GM18858 (cell line): Measurements from ENCODE around the gene DHCR24.

Source experiments
- ATAC-seq: cut with Tn5 transposase; IDR thresholded peaks from one replicate; pipeline ENCODE4 v1.9.1; 2021; ENCODE audit not compliant: unreplicated experiment

DHCR24 gene

GRCh38 chr1:54818461-54819194, 68.4 kb downstream of the DHCR24 start:
- no peak for ATAC-seq

DNA sequence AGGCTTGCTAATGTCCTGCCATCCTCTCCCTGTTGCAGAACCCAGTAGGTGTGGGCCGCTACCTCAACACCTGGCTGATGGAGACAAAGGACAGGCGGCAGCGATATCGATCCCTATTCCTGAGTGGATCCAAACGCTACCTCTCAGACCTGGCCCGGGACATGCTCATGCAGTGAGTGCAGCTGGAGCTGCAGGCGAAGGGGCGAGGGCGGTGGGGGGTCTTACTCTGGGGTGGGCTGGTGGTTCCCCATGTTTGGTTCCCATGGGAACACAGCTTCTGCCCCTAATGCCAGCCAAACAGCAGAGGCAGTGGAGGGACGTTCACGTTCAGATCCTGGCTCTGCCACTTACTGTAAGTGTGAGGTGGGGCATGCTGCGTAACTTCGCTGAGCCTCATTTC, 70.0 kb downstream of the DHCR24 start:
- ATAC-seq = no peak

DNA sequence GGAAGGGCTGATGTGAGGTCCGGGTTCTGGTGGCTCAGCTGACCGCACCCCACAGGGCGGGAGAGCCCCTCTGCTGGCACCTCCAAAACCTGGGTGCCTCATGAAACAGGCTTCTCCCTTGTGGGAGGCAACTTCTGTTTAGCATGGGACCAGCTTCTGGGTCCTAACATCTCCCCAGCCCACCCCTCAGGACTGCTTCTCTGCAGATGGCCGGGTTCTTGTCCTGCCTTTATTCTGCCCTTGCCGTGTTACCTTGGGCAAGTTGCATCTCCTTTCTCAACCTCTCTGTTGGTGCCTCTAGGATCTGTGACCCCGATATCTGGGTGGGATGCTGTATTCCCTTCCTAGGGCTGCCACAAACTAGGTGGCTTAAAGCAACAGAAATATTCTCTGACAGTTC, 70.9 kb downstream of the DHCR24 start:
- no peak for ATAC-seq

DNA sequence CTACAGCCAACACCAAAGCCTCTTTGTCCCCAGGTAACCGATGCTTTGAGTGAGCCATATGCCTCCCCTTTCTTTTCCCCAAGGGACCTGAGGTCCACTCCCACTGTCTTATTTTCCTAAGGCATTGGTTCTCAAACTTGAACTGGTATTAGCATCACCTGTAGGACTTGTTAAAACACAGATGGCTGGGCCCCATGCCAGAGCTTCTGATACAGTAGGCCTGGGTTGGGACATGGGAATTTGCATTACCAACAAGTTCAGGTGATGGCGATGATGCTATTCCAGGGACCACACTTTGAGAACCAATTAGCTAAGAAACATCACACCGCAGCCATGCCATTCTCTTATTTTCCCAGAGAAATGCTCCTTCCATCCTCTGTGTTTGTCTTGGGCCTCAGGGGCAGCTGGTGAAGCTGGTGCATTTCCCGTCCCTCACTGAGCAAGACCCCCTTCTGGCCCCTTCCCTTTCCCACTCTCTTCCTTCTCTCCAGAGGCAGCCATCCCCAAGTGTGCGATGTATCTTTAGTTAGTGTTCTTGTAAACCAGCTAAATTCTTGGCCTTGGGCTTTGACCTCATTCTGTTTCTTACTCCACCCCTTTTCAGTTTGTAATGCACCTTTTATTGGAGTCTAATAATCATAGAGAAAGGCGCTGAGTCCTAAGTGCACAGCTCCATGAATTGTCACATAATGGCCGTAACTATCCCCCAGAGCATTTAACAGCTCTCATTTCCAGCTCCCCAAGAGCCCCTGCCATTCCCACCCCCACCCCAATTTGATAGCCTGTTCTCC, 71.7 kb downstream of the DHCR24 start:
- ATAC-seq = no peak

- no peak for ATAC-seq
These were observed 72.4 kb downstream of the DHCR24 start for GRCh38 chr1:54814571-54814970.

DNA sequence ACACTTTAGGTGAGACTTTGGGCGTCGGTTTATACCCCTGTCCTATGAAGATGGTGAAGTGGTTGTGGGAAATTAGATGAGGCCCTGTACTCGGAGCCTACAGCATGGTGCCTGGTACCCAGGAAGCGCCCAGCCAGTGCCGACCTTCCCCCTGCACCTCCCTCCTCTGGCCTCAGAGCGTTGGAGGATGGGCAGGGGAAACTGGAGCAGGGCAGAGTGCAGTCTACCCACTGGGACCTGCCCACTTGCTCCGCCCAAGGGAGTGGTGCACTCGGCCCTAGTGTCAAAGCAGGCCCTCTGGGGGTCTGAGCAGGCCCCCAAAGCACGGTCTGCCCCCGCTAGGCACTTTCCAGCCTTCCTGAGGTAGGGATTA, 72.9 kb downstream of the DHCR24 start:
- no peak for ATAC-seq

DNA sequence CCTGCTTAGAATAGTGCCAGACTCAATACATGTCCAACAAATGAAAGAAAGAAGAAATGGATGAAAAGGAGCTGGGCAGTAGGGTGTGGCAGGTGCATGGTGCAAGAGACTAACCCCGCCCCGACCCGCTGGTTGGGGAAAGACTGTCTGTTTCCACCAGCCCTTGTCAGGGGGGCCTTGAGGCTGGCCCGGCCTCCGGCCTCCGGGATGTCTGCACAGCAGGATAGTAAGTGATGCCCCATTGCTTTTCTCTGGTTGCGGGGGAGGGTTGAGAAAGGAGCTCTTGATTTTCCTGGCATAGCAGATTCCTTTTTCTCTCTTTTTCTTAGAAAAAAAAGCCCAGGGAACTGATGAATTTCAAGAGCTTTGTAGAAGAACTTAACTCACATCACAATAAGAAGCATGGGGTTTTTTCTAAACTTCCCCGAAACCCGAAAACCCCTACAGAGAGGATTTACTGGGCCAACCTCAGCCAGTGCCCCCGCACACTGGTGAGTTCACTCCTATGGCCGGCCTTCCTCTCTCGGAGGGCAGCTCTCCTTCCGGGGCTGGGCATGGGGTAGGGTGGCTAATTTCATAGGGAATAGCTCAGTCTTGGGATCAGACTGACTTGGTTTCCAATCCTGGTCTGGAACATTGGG, 73.4 kb downstream of the DHCR24 start:
- ATAC-seq = no peak

- ATAC-seq = no peak
These were observed 74.1 kb downstream of the DHCR24 start for GRCh38 chr1:54812801-54813484.

DNA sequence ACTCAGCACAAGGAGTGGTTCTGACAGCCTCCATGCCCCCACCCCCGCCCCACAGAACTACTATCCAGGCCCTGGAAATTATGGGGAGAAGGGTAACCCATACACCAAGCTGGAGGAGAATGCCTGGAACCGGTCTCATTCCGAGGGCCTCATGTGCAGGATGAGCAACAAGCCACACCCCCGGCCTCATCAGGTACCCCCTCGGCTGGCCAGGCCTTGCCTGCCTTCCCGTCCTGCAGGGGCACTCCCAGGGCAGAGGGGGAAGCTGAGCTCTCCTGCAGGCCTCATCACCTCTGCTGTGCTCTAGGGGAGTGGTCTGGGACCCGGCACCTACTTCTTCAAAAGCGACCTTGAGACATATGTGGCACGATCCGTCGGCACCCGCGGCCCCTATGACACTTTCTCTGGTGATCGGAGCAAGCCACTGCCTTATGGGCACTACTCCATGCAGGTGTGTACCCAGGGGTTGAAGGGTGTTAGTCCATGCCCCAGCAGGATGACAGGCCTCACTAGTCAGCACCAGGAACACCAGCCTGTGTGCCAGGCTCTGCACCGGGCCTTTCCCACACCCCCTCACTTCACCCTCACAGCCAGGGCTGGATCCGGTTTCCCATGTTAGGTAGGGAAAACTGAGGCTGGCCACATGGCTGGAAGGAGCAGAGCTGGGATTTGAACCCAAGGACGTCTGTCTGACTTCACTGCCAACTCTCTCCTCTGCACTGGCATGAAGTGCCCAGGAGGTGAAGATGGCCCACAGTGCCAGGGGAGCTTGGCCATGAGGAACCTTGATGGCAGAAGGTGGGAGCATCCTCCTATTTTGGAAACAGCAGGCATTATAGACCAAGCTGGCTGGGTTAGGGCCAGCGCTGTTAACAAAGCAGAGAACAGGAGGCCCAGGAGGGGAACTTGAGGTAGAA, 75.0 kb downstream of the DHCR24 start:
- ATAC-seq = no peak

GRCh38 chr1:54811066-54811465, 75.9 kb downstream of the DHCR24 start:
- ATAC-seq = no peak

- ATAC-seq = no peak
These were observed 76.6 kb downstream of the DHCR24 start for GRCh38 chr1:54810153-54810942.

DNA sequence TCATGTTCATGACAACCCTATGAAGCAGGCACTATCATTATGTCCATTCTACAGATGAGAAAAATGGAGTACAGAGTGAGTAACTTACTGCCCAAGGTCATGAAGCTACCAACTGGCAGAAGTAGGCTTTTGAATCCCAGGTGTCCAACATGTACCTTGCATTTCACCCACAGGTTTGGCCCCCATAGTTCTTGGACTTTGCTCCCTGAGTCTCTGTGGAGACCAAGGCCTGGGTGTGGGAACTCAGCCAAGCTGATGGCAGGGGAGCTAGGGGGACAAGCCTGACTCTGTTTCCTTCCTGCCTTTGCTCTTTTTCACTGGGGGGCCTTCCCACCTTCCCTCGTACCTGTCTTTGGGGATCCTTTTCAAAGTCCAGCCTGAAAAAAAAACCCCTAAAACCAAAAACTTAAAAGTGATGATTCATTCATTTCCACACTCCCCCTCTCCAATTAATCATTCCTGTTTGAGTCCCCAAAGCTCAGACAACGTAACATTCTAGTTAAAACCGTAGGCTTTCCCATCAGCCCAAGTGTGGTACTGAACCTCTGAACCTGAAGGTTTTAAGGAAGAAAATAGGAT, 77.4 kb downstream of the DHCR24 start:
- no peak for ATAC-seq

DNA sequence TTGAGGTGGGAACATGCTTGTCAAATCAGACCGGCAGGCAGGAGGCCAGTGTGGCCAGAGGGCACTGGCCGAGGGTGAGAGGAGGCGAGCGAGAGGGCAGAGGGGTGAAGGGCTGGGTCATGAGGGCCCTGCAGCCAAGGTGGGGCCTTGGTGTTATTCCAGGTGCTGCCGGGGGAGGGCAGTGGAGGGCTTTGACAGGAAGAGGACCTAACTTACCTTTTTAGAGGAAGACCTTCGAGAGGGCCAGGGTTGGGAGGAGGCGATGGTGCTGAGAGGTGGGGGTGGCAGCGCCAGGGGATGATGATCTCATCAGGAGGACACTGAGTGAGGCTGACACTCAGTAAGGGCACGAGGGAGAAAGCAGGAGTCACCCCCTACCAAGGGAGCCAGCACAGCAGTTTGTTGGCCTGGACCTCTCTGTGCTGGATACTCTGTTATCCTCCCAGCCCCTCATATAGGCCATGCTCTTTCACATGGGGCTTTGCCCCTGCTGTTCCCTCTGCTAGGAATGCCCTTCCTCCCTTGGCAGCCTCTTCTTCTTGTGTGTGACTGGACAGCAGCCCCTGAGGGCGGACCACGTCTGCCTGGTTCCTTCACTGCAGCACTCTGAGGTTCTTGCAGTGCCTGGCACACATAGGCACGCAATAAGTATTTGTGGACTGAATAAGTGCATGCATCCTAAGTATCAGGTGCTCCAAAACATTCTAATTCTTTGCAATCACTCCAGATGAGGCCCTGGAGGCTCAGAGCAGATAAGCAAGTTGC, 78.4 kb downstream of the DHCR24 start:
- no peak for ATAC-seq

DNA sequence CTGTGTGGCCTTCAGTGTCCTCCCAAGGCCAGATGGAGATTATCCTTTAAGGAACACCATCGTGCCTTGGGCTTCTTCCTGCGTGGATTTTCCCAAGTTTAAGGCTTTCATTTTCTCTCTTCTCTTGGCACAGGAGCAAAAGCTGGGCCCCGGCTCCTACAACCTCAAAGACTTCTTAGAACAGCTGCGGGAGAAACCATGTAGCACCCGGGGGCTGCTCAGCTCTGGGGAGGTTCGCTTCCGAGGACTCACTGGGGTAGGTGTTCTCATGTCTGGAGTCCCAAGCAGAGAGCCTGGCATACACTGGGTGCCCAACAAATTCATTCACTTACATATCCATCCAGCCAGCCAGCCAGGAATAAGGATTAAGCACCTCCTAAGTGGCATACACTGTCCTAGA, 79.2 kb downstream of the DHCR24 start:
- ATAC-seq = no peak

- no peak for ATAC-seq
These were observed 79.9 kb downstream of the DHCR24 start for GRCh38 chr1:54806931-54807611.

DNA sequence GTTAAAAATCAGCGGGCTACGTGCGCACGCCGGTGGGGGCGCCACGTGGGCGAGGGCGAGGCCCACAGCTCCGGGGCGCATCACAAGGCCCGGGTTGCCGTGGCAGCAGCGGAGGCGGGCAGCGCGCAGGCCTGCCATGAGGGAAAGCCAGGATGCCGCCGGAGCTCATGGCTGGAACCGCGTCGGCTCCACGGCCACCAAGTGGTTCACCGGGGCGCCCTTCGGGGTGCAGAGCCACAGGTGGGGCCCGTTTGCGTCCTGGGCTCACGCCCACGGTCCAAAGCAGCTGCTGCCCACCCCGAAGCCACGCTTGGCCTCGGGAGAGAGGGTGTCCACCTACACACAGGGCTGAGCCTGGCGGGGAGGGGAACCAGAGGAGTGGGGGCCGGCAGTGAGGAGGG, 81.0 kb downstream of the DHCR24 start:
- ATAC-seq = no peak

- ATAC-seq = no peak
These were observed 81.5 kb downstream of the DHCR24 start for GRCh38 chr1:54805466-54805865.
